GM19328 (cell line): ENCODE results near the gene R3HDM2.

Experiments
- ATAC-seq: cut with Tn5 transposase; IDR thresholded peaks from one replicate; pipeline ENCODE4 v1.9.1; 2021; ENCODE audit warnings: mild to moderate bottlenecking, moderate library complexity; ENCODE audit not compliant: unreplicated experiment

The R3HDM2 gene

GRCh38 chr12:57220770-57221168 is 210.1 kb downstream of the R3HDM2 start:
- ATAC-seq = no peak

DNA sequence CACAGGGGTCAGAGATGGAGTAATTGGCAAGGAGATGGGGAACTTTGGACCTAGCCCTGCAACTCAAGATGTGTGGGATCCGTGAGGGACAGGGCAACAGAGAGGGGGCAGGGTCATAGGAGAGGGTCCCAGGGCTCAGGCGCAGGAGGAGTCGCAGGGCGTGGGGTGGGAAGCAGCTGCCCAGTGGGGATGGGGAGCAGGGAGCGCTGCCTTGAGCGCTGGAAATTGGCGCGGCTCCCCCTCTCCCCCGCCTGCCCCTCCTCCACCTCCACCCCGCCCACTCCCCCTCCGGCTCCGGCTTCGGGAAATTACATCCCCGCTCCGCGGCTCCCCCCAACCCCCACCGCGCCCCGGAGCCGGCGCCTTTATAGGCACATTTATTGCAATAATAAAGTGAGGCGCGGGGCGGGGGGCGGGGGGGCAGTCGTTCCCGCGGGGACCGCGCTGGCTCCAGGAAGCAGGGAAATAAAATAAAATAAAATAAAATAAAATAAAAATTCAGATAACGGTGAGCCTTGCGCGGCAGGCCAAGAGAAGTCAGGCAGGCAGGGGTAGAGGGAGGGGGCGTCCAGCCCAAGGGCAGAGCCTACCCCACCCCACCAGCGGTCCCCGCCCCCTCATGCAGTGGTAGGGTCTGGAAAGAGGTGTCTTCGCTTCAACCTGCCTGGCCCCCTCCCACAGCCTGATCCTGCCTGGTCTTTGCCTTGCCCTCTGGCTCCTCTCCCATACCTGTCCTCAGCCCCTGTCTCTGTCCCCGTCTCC is 210.7 kb downstream of the R3HDM2 start:
- ATAC-seq = no peak

- ATAC-seq = no peak
These were observed 211.4 kb downstream of the R3HDM2 start for GRCh38 chr12:57219205-57219992.

- ATAC-seq = no peak
These were observed 212.6 kb downstream of the R3HDM2 start for GRCh38 chr12:57218030-57218853.

DNA sequence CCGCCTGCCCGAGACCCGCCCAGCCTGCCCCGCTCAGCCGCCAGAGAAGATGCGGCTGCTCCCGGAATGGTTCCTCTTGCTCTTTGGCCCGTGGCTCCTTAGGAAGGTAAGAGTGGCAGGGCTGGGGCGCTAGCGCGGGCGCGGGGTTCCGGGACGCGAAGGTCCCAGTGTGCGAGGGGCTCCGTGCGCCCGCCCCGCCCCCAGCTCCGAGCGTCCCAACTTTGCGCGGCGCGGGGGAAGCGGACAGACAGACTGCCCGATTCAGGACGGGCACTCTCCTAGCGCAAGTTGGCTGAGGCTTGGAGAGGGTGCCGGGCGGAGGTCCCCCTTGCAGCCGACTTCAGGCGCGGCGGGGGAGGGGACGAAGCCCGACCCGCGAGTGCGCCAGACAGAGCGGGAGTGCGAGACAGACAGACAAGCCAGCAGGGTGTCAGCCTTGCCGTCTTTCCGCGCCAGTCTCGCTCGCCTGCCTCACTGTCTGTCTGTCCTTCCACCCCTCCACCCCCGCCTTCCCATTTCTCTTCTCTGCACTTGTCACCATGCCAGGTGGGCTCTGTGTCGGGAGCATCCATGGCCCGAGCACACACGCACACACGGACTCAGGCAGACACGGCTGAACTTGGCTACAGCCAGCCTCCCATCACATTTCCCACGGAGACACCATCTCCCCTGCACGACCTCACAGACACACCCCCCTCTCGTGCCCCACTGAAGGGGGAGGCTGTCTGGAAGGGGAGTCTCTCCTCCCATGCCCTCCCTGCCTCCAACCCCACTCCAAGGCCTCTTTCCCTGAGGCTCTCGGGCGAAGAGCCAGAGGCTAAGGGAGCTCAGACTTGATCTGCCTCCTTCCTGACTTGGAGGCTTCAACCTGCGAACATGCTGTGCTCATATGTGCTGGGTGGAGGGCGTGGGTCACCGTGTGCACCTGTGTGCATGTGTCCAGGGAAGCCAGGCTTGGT is 213.6 kb downstream of the R3HDM2 start:
- no peak for ATAC-seq

- no peak for ATAC-seq
These were observed 214.6 kb downstream of the R3HDM2 start, which contains the start of gene NXPH4 for GRCh38 chr12:57216014-57216911. TSS of gene NXPH4 (plus strand) at chr12:57216794. CDS start at chr12:57216970, 176 bp downstream.

- no peak for ATAC-seq
These were observed 215.2 kb downstream of the R3HDM2 start for GRCh38 chr12:57215668-57216013.

DNA sequence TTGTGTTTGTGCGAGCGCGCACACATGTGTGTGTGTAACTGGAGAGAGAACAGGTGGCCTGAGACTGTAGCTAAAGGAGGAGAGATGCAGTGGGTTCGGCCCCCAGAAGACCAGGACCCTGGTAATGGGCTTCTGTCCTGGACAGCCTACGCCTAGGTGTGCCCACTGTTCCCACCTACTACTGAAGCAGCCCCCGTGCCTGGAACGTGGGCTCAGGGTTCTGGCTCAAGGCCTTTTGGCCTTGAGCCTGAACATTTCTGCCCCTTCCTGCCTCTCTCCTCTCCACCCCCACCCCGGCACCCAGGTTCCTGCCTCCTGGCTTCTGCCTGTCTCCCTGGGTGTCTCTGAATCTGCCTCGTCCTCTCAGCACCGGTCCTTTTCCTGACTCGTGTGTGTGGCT is 215.8 kb downstream of the R3HDM2 start:
- no peak for ATAC-seq

GRCh38 chr12:57214398-57214781 is 216.5 kb downstream of the R3HDM2 start:
- no peak for ATAC-seq

GRCh38 chr12:57213763-57214397 is 217.0 kb downstream of the R3HDM2 start:
- no peak for ATAC-seq

- no peak for ATAC-seq
These were observed 217.7 kb downstream of the R3HDM2 start for GRCh38 chr12:57213058-57213715.

DNA sequence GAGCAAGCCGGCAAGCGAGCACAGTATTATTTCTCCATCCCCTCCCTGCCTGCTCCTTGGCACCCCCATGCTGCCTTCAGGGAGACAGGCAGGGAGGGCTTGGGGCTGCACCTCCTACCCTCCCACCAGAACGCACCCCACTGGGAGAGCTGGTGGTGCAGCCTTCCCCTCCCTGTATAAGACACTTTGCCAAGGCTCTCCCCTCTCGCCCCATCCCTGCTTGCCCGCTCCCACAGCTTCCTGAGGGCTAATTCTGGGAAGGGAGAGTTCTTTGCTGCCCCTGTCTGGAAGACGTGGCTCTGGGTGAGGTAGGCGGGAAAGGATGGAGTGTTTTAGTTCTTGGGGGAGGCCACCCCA is 218.2 kb downstream of the R3HDM2 start:
- ATAC-seq = no peak

GRCh38 chr12:57211791-57212700 is 218.8 kb downstream of the R3HDM2 start:
- ATAC-seq = no peak

- ATAC-seq = no peak
These were observed 219.7 kb downstream of the R3HDM2 start for GRCh38 chr12:57210926-57211692.

DNA sequence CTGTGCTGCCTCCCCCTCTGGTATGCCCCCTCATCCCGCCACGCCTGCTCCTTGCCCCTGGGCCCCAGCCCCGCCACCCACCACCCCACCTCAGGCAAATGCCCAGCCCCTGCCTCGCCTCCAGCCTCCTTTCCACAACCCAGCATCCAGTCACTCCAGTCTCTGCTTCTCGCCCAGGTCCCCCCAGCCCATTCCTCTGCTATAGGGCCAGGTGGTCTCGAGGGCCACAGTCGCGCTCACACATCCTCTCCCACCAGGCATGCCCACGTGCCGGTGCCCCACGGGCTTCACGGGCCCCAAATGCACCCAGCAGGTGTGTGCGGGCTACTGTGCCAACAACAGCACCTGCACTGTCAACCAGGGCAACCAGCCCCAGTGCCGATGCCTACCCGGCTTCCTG is 220.4 kb downstream of the R3HDM2 start:
- no peak for ATAC-seq

DNA sequence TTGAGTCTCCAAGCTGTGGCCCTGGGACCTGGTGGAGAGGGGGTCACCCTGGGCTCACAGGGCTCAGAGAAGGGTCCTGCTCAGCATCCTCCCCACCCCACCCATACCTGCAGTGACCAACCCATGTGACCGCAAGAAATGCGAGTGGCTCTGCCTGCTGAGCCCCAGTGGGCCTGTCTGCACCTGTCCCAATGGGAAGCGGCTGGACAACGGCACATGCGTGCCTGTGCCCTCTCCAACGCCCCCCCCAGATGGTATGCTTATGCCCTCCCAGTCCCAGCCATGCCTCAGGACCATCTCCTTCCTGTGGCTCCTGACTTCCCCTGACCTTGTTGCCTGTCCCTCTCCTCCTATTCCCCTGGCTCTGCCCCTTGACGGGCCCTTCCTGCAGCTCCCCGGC is 220.9 kb downstream of the R3HDM2 start:
- no peak for ATAC-seq
